Mucosa of descending colon (tissue), 3 donors: ENCODE results near the gene BRINP2. TPM values are rescaled to one million over a fixed set of nuclear protein-coding genes. Genes with fewer than 3 reads are reported as not detected.

Source experiments
- ATAC-seq: fragments of 200-7000 bp; cut with Tn5 transposase; one replicate; pipeline ENCODE4 v1.9.1; 2020; ENCODE audit warnings: mild to moderate bottlenecking, moderate library complexity
- DNase-seq, 3 donors: peaks; one replicate each; pipeline ENCODE4 v3.0.0-alpha.2; 2020
- H3K36me3 ChIP-seq: fragments of 200-600 bp; one replicate; pipeline ENCODE4 v1.8.0; 2021; ENCODE audit warnings: low read depth, mild to moderate bottlenecking
- H3K4me1 ChIP-seq: fragments of 200-600 bp; one replicate; pipeline ENCODE4 v1.8.0; 2021; ENCODE audit warnings: low read depth, mild to moderate bottlenecking
- H3K4me3 ChIP-seq: fragments of 200-600 bp; one replicate; pipeline ENCODE4 v1.8.0; 2021; ENCODE audit warnings: mild to moderate bottlenecking
- H3K9me3 ChIP-seq: fragments of 200-600 bp; one replicate; pipeline ENCODE4 v1.8.0; 2021; ENCODE audit warnings: mild to moderate bottlenecking
- CTCF ChIP-seq: fragments of 200-600 bp; IDR thresholded peaks from one replicate; pipeline ENCODE4 v1.8.0; 2022; ENCODE audit warnings: antibody characterized with exemption, mild to moderate bottlenecking
- intact Hi-C, 2 donors: fragments of 100-400 bp; cut with DNase I in 1 of 2; cut with micrococcal nuclease in 1 of 2; formaldehyde crosslinking; loops; one replicate each; pipeline versions ENCODE4 v1.11.0 to v1.11.1; 2022; cut with DNase I, micrococcal nuclease
- total RNA-seq, 3 donors: library from RNA; stranded (reverse); fragmentation: NEBNext Ultra II Directional in 2 of 3; extraction: Animal tissue kit (Norgen Biotek cat#: 25700) in 2 of 3; gene quantifications; one replicate each; pipeline versions ENCODE4 v1.2.1 to v1.2.4, GENCODE V29; 2021 to 2023
- donor health status: DM: no; HTN: no; CAD: no; lungs with moderate emphysema.
- donor health status: DM: no; HTN: no; CAD: no.
- donor health status: DM: no; HTN: yes; CAD: no.

BRINP2 gene
- total RNA-seq, 3 donors from 2014 or later = 0.13 TPM; not detected in 2

- DNase-seq (no peak), ATAC-seq (no peak)
- Histone ChIP-seq H3K4me1 (no peaks in the 10 kb centered on the region), H3K4me3 (no peak overlapping the region), H3K36me3 (no peaks in the 10 kb centered on the region), H3K9me3 (no peaks in the 10 kb centered on the region)
- intact Hi-C loops = no loop called here
- no peak for TF ChIP-seq CTCF
Observed at GRCh38 chr1:177289532-177289931, 118.8 kb downstream of the BRINP2 start.

DNA sequence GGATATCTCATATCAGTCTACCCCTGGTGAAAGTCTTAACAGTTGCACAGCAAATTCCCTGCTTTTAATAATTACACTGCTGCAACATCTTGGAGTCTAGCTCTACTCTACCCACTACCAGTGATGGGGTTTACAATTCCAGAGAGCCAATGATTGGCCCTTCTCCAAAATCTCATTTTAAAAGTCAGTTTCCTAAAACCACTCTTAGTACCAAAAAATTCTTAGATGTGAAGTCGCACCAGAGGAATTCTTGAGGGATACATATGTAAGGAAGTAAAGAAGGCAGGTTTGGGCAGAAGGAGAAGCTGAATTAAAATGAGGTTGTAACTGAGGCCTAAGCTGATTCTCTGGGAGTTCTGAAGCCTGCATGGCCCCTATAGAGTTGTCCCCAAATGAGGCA is 129.7 kb downstream of the BRINP2 start:
- Histone ChIP-seq H3K4me1 (no peaks in the 10 kb centered on the region), H3K9me3 (no peaks in the 10 kb centered on the region), H3K4me3 (no peak overlapping the region), H3K36me3 (no peaks in the 10 kb centered on the region)
- ATAC-seq (no peak), DNase-seq (no peak)
- no peak for TF ChIP-seq CTCF
- intact Hi-C loops = no loop called here

DNA sequence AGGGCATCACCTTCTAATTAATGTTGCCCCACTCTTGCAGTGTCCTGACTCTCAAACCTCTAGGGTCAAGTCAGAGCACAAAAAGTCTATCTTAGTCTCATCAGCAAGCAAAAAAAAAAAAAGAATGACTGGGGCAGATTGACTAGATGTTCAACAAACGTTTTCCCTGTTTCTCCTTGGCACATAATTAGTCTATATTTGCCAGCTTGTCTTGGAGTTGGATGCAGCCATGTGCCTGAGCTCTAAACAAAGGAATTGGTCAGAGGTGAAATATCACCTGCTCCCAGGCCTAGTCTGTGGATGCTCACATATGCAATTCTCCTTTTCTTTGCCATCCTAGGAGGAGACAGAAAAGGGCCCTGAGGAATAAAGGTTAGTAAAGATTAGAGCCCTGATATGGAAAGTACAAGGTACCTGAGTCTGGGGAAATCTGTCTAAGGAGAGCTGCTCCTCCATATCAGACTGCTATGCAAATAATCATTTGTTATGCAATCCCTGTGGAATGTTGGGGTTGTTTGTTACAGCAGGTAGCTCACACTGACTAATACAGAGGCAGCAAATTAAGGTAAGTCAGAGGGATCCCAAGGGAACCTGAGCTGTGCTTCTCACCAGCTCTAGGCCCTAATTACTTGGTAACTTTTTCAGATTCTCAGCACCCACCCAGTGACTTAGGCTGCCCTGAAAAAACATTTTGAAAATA is 130.8 kb downstream of the BRINP2 start:
- intact Hi-C loops = no loop called here
- Histone ChIP-seq H3K36me3 (no peaks in the 10 kb centered on the region), H3K4me1 (no peaks in the 10 kb centered on the region), H3K9me3 (no peaks in the 10 kb centered on the region), H3K4me3 (no peak overlapping the region)
- DNase-seq = no peak
- TF ChIP-seq CTCF = no peak
- no peak for ATAC-seq

GRCh38 chr1:177302357-177303044 is 131.7 kb downstream of the BRINP2 start:
- Histone ChIP-seq H3K4me3 (no peak overlapping the region), H3K9me3 (no peaks in the 10 kb centered on the region), H3K4me1 (no peaks in the 10 kb centered on the region), H3K36me3 (no peaks in the 10 kb centered on the region)
- ATAC-seq (peak; percentile 19), DNase-seq (peak in 1 of 3 donors; percentile 34)
- no peak for TF ChIP-seq CTCF
- intact Hi-C loops = no loop called here

- Histone ChIP-seq H3K9me3 (no peaks in the 10 kb centered on the region), H3K36me3 (no peaks in the 10 kb centered on the region), H3K4me3 (no peak overlapping the region), H3K4me1 (no peaks in the 10 kb centered on the region)
- DNase-seq = no peak
- no peak for TF ChIP-seq CTCF
- intact Hi-C loops = no loop called here
- ATAC-seq = no peak
Observed at GRCh38 chr1:177305040-177306018, 134.6 kb downstream of the BRINP2 start.
